C4-2B (cell line): ENCODE measurements around the gene FNDC7.

Experiments used
- H3K27ac ChIP-seq: fragments of 450-650 bp; 2 replicates; pipeline ENCODE4 v1.5.1; 2017
- CTCF ChIP-seq: fragments of 450-650 bp; conservative IDR thresholded peaks from 2 replicates; pipeline ENCODE4 v1.5.1; 2017; ENCODE audit warnings: mild to moderate bottlenecking
- ZFX ChIP-seq: fragments of 450-650 bp; IDR thresholded peaks from 2 replicates; pipeline ENCODE4 v1.6.1; 2017

FNDC7 gene

GRCh38 chr1:108732398-108732797 lies 19.7 kb downstream of the FNDC7 start:
- H3K27ac ChIP-seq, result no peak overlapping the region
- TF ChIP-seq ZFX (no peak), CTCF (no peak)

- no peak for TF ChIP-seq ZFX
- no peak for TF ChIP-seq CTCF
- H3K27ac ChIP-seq, result no peak overlapping the region
Measured at GRCh38 chr1:108734171-108734865, 21.6 kb downstream of the FNDC7 start.

- TF ChIP-seq ZFX (no peak), CTCF (no peak)
- H3K27ac ChIP-seq, result no peak overlapping the region
Measured at GRCh38 chr1:108742253-108742652, 29.5 kb downstream of the FNDC7 start.

GRCh38 chr1:108745980-108746381 lies 33.3 kb downstream of the FNDC7 start:
- peak overlapping the region; percentile 96 for H3K27ac ChIP-seq
- TF ChIP-seq ZFX, result no peak
- 0 out of 2 replicates have a peak, but pooled peaks have one; percentile 89 for TF ChIP-seq CTCF

GRCh38 chr1:108746382-108747170 lies 33.9 kb downstream of the FNDC7 start, which contains the start of gene STXBP3:
Gene STXBP3, plus strand, starts transcription at chr1:108746674. Its CDS starts 64 bp downstream, at chr1:108746738.
- TF ChIP-seq CTCF (peak; percentile 99), ZFX (peak; percentile 77)

GRCh38 chr1:108747171-108747850 lies 34.6 kb downstream of the FNDC7 start:
- H3K27ac ChIP-seq, result peak overlapping the region; percentile 96
- TF ChIP-seq ZFX (0 out of 2 replicates have a peak, but pooled peaks have one; percentile 33), CTCF (no peak)

More at GRCh38 chr1:108746382-108747170, 33.9 kb downstream of the FNDC7 start, which contains the start of gene STXBP3:
- peak within 1 kb of the TSS; percentile 96 for H3K27ac ChIP-seq
